Type B pancreatic cell (in vitro differentiated cells): ENCODE measurements around the gene HOXD10. TPM values are rescaled to one million over a fixed set of nuclear protein-coding genes. Genes with fewer than 3 reads are reported as not detected.

Experiments used
- DNase-seq: peaks from one replicate; pipeline ENCODE4 v3.0.0; 2021; ENCODE audit warnings: mixed read lengths; ENCODE audit not compliant: unreplicated experiment; ENCODE audit errors: extremely low spot score
- H3K27ac Mint-ChIP-seq: 2 replicates; pipeline ENCODE4 v1.8.0; 2021; ENCODE audit warnings: mild to moderate bottlenecking, mixed read lengths
- H3K27me3 Mint-ChIP-seq: 2 replicates; pipeline ENCODE4 v1.8.0; 2021; ENCODE audit warnings: mixed read lengths
- H3K36me3 Mint-ChIP-seq: 2 replicates; pipeline ENCODE4 v1.8.0; 2021; ENCODE audit warnings: mixed read lengths
- H3K4me1 Mint-ChIP-seq: one replicate; pipeline ENCODE4 v1.8.0; 2021; ENCODE audit warnings: mixed read lengths; ENCODE audit not compliant: unreplicated experiment
- H3K4me3 Mint-ChIP-seq: 2 replicates; pipeline ENCODE4 v1.8.0; 2021; ENCODE audit warnings: mild to moderate bottlenecking, mixed read lengths
- H3K9me3 Mint-ChIP-seq: 2 replicates; pipeline ENCODE4 v1.8.0; 2021; ENCODE audit warnings: mixed read lengths
- total RNA-seq: library from RNA; stranded (reverse); gene quantifications from 2 replicates; pipeline ENCODE4 v1.2.1, GENCODE V29; 2021; ENCODE audit warnings: low replicate concordance
- TF ChIP-seq, protein P1 (sequence below): fragments of 200-600 bp; sonication (generic); conservative IDR thresholded peaks from 2 replicates; pipeline ENCODE4 v1.5.0; 2021; ENCODE audit warnings: antibody characterized with exemption, mild to moderate bottlenecking

The HOXD10 gene
- total RNA-seq, 1 donor from 2014 or later, result 0.56 TPM

DNA sequence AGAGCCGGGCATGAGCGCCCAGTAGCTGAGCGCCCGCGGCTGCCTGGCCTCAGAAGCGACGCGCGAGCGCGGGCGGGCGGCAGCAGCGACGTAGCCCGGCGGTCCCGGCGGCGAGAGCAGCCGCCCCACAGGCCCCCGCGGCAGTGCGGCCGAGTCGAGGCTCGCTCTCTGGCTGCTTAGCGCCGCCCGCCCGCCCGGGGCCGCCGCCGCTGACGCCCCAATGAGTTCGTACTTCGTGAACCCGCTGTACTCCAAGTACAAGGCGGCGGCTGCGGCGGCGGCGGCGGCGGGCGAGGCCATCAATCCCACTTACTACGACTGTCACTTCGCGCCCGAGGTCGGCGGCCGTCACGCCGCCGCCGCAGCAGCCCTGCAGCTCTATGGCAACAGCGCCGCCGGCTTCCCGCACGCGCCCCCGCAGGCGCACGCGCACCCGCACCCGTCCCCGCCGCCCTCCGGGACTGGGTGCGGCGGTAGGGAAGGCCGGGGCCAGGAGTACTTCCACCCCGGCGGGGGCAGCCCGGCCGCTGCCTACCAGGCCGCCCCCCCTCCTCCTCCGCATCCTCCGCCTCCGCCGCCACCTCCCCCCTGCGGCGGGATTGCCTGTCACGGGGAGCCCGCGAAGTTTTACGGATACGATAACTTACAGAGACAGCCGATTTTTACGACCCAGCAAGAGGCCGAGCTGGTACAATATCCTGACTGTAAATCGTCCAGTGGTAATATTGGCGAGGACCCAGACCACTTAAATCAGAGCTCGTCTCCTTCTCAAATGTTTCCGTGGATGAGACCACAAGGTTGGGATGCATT lies 13.8 kb downstream of the HOXD10 start:
- H3K9me3 Mint-ChIP-seq, result no peaks in the 10 kb centered on the region
- TF ChIP-seq, protein P1, sequence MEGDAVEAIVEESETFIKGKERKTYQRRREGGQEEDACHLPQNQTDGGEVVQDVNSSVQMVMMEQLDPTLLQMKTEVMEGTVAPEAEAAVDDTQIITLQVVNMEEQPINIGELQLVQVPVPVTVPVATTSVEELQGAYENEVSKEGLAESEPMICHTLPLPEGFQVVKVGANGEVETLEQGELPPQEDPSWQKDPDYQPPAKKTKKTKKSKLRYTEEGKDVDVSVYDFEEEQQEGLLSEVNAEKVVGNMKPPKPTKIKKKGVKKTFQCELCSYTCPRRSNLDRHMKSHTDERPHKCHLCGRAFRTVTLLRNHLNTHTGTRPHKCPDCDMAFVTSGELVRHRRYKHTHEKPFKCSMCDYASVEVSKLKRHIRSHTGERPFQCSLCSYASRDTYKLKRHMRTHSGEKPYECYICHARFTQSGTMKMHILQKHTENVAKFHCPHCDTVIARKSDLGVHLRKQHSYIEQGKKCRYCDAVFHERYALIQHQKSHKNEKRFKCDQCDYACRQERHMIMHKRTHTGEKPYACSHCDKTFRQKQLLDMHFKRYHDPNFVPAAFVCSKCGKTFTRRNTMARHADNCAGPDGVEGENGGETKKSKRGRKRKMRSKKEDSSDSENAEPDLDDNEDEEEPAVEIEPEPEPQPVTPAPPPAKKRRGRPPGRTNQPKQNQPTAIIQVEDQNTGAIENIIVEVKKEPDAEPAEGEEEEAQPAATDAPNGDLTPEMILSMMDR, result no peak
- peaks cover 31% of the 10 kb centered on the region for H3K4me1 Mint-ChIP-seq
- H3K27me3 Mint-ChIP-seq, result peaks cover 89% of the 10 kb centered on the region
- peak overlapping the region; percentile 89 for H3K4me3 Mint-ChIP-seq
- H3K36me3 Mint-ChIP-seq, result no peaks in the 10 kb centered on the region
- peak overlapping the region; percentile 35 for H3K27ac Mint-ChIP-seq
- DNase-seq, result peak; percentile 77

DNA sequence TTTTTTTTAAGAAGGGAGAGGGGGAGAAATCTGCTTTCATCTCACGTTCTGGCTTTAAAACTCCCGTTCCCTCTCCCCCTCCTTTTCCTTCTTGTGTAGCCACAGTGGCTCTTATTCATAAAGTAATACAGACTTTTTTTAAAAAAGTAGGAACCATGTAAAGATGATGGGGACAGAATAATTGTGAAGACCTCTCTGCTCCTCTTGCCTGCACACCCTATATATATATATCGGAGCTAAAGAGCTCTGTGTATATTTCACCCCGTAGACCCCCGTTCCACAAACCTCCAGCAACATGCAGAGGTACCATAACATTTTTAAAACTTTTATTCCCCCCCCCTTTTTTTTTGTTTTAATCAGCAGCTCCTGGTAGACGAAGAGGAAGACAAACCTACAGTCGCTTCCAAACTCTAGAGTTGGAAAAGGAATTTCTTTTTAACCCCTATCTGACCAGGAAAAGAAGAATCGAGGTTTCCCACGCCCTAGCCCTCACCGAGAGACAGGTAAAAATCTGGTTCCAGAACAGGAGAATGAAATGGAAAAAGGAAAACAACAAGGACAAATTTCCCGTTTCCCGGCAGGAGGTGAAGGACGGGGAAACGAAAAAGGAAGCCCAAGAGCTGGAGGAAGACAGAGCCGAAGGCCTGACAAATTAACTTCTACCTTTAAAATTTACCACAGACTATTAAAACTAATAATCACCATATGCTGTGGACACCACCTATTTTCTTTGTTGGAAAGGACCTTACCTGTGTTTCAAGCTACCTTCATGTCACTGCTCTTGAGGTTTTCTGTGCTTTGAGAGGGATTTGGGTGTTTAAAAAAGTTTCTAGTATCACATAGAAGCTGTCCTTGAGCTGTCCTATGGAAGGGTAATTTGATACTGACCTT lies 14.6 kb downstream of the HOXD10 start:
- H3K27me3 Mint-ChIP-seq, result peaks cover 89% of the 10 kb centered on the region
- TF ChIP-seq, protein P1, result no peak
- H3K4me3 Mint-ChIP-seq, result peak overlapping the region; percentile 89
- peak overlapping the region; percentile 35 for H3K27ac Mint-ChIP-seq
- no peaks in the 10 kb centered on the region for H3K36me3 Mint-ChIP-seq
- H3K9me3 Mint-ChIP-seq, result no peaks in the 10 kb centered on the region
- peaks cover 37% of the 10 kb centered on the region for H3K4me1 Mint-ChIP-seq
- DNase-seq, result no peak

DNA sequence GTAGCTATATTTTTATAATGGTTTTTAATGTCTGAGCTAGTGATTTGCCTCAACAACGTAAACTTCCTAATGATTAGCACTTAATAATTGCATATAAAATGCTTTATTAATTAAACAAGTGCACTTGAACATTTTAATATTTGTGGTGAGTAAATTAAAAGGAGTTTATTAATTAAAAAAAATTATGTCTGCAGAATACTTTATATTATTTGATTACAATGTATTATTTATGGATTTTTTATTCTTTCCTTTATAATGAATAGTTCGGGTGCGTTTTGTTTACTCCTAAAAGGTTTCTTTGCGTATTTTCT lies 15.2 kb downstream of the HOXD10 start:
- no peak for DNase-seq
- H3K4me1 Mint-ChIP-seq, result peaks cover 37% of the 10 kb centered on the region
- no peaks in the 10 kb centered on the region for H3K9me3 Mint-ChIP-seq
- peaks cover 87% of the 10 kb centered on the region for H3K27me3 Mint-ChIP-seq
- H3K4me3 Mint-ChIP-seq, result peak overlapping the region; percentile 89
- H3K36me3 Mint-ChIP-seq, result no peaks in the 10 kb centered on the region
- TF ChIP-seq, protein P1, result no peak
- H3K27ac Mint-ChIP-seq, result no peak overlapping the region

DNA sequence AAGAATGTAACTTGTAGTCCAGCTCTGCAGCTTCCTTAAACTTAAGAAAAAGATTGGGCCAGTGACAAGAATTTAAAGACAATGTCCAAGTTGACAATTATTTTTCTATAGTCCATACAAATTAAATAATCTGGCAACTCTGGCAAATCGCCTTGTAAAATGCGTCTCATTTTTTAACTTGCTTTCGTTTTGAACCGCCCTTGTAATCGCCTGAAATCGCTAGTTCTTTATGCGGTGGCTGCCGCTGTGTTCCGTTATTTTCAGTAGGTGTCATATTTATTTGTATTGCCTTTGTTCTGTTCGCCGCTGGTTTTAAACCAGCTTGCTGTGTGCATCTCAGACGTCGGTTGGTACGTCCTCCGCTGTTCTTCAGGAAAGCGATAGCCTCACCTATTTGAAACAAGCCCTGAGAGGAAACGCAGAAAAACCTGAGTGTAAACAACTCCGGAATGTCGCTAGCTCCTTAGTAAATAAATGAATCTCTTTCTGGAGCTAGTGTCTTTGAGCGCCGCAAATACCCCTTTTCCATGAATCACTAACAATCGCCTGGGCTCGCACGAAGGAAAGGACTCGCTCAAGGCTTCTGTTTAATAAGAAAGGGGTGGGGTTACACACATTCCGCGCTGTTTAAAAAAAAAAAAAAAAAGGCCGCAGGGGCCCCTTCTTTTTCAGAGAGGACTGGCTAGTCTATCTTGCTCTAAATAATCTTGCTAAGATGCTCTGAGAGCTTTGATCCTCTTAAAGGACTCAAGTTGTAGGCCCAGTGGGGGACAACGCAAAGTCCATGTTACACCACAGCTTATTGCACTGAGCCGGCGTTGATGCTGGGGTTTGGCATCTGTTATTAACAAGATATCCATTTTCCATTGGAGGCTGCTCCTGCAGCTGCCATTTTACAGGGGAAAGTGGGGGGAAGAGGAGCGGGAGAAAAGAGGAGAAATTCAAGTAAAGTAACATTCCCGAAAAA lies 15.9 kb downstream of the HOXD10 start:
- H3K4me3 Mint-ChIP-seq, result peak overlapping the region; percentile 82
- TF ChIP-seq, protein P1, result no peak
- H3K36me3 Mint-ChIP-seq, result no peaks in the 10 kb centered on the region

DNA sequence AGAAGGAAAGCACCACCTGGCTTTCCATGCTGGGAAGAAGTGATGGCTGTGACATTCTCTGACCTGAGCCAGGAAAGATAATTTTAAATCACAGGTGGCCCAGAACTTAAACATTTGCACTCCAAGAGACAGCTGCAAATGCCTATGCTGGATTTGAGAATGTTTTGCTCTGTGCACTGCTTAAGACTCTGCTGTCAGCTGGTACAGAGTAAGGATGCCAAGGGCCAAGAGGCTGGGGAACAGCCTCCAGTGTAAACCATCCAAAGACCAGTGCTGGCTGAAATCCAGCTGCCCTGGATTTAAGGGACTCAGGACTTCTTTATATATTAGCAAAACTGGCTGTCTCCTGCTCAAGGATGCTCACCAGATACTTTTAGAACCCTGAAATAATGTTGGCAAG lies 16.8 kb downstream of the HOXD10 start:
- DNase-seq, result no peak
- Mint-ChIP-seq H3K4me3 (peak overlapping the region; percentile 34), H3K9me3 (peaks cover 2% of the 10 kb centered on the region), H3K27ac (no peak overlapping the region), H3K36me3 (peaks cover 2% of the 10 kb centered on the region), H3K4me1 (peaks cover 33% of the 10 kb centered on the region), H3K27me3 (peaks cover 87% of the 10 kb centered on the region)
- TF ChIP-seq, protein P1, result no peak

More for the DNA sequence above, 15.9 kb downstream of the HOXD10 start:
- Mint-ChIP-seq H3K27me3 (peaks cover 87% of the 10 kb centered on the region), H3K9me3 (no peaks in the 10 kb centered on the region), H3K4me1 (peaks cover 37% of the 10 kb centered on the region), H3K27ac (peak overlapping the region; percentile 42)
- DNase-seq, result no peak
